ENCODE data around the gene RGS19.

The RGS19 gene

DNA sequence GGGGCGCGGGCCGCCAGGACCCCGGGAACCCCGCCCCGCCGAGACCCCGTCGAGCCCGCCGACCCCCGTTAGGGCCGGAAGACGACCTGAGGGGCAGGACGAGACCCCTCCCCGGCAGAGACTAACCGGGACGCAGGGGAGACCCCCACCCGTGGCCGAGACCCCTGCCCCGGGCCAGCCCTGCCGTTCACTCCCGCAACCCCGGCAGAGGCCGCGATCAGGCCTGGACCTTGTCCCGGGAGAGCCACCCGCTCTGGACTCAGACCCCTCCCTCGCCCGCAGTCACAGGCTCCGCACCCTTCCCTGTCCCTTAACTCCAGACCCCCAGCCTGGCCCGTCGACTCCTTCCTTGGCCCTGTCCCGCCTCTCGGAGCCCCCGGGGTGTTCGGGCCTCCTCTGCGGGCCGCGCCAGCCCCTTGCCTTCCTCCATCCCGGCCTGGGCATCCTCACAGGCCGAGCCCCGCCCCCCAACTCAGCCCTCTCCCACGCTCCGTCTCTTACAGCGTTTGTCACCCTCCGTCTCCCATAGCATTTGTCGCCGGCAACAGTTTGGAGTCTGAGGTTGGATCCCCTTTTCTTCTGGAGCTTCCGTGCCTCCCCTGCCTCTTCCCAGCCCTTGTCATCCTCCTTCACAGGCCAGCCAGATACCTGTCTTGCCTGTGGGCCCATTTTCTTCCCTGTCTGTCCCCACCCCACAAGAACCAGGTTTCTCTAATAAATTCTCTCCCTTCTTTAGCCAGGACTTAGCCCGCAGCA is 15.8 kb downstream of the RGS19 start:
- no peak for DNase-seq (ENCODE audit: low spot score)

DNA sequence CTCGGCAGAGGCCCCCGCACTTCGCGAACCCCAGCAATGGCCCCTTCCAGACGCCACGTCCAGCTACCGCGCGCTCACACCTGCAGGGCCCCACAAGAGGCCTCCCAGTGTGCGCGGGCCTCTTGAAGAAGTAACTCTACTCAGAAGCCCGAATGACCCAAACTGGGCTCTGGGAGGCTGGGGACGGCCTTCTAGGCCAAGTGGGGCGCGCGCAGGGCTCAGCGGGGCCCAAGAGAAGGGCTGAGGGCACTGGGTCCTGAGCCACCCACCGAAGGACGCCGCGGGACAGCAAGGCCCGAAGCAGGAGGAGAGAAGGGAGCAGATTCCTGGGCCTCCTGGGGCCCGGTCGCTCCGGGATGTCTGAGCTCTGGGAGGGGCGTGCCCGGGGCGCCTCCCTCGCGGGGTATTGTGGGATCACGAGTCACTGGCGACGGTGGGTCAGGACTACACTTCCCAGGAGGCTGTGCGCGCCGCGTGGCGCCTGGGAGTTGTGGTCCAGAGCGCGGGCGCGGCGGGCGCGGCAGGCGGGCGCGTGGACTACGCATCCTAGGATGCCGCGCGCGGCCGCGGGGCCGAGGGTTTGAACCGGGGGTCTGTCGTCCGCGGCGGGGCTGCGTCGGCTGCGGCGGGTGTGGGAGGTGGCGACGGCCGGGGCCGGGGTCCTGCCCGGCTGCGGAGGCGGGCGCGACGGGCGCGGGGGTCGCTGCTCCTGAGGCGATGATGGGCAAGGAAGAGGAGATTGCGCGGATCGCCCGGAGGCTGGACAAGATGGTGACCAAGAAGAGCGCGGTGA is 16.5 kb downstream of the RGS19 start, which contains the start of gene TCEA2:
Gene TCEA2 (plus strand): TSS at position 603 of the 793 bp plus-strand sequence. CDS start 115 bp downstream, at position 718.
- peak; percentile 95 for DNase-seq (ENCODE audit: low spot score)

DNA sequence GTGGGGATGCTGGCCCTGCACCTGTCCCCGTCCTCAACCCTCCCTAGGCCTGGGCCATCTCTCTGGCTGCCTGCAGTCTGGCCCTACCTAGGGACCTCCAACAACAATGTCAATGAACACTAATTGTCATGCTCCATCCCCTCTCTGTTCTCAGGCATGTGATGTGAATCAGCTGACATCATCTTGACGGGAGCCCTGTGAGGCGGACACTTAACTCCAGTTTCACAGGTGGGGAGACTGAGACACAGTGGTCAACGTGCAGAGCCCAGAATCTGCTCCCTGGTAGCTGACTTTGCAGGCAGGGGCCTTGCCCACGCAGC is 17.1 kb downstream of the RGS19 start:
- peak; percentile 29 for DNase-seq (ENCODE audit: low spot score)

DNA sequence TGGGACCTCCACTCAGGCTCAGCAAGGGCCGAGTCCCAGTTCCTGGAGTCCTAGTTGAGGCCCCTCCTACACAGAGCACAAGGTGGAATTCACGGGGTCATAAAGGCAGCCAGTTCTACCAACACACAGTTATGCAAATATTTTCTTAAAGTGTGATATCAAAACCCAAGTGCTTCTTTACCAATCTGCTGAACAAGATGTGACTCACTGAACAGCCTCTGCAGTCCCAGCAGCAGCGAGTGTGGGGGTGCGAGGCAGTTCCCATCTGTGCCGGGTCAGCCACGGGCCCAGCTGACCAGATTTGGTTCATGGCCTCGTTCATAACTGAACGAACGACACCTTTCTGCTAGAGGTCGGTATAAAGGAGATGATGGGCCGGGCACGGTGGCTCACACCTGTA is 20.8 kb downstream of the RGS19 start:
- DNase-seq (ENCODE audit: low spot score): no peak

DNA sequence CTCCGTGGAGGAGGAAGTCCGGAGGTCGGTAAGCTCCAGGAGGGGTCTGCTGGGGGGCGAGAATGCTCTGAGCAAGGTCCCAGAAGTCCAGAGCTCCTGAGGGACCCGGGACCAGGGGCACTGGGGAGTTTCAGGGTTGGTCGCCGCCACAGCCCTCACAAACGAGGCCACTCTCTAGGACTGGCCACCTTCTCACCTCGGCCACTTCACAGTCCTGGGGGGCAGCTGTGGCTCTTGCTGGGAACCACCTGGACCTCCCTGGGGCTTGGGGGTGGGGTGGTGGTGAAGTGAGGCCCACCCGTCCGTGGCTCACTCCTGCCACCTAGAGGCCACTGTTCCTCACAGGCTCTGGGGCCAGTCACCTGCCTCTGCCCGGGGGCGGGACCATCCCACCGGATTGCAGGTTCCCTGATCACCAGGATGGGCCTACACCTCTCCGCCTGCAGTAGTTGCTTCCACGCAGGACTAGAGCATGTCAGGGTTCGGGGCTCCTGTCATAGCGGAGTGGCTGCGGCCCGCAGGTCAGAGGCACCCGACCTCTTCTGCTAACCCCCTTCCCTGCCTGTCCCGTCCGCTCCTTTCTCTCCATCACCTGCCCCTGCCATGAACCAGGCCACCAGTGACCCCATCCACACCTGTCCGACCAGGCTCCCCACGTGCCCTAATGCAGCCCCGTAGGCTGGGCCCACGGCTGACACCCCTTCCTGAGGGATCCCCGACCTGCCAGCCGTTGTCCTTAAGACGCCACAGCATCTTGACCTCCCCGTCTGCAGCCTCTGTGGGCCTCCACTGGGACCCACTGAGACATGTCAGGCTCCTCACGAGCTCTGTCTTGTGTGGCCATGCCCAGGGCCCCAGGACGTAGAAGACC is 21.5 kb downstream of the RGS19 start:
- DNase-seq (ENCODE audit: low spot score): no peak

DNA sequence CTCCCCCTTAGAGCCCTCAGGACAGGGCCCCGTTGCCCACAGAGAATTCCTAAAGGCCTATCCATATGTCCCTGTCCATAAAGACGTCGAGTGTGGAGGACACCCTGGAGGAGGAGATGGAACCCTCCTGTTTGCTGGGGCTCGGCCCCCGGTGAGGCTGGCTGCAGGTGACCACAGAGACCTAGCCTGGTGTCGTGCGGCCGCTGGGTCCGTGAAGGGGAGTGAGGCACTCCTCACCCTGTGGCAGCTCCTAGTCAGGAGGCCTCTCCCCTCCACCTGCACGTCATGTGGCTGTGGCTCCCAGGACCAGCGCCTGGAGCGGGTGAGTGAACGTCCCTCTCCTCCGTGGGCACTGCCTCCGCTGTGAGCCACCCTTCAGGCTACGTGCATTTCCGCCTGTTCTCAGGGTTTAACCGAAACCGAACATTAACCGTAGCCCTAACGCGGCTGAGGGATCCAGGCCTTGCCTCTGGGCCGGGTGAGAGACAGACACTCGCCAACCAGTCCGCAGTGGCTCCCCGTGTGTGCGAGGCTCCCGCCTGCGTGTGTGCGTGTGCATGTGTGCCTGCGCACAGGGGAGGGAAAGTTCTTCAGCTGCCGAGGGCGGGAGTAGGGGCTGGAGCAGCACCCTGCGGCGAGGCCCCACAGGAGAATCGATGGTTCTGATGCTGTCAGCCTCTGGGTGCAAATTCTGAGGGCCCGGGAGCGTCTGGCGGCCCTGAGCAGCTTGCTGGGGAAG is 22.3 kb downstream of the RGS19 start:
- no peak for DNase-seq (ENCODE audit: low spot score)

DNA sequence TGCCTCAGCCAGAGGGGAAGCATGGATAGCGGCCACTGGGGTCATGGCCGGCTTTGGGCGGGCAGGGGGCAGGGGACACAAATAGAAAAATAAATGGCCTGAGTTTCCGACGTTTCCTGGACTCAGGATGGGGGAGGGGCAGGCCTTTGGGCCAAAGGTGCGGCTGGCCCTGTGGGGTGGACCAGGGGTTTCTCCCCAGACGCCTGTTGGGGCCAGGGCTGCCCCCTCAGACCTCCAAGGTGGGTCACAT is 22.8 kb downstream of the RGS19 start:
- DNase-seq (ENCODE audit: low spot score): no peak

DNA sequence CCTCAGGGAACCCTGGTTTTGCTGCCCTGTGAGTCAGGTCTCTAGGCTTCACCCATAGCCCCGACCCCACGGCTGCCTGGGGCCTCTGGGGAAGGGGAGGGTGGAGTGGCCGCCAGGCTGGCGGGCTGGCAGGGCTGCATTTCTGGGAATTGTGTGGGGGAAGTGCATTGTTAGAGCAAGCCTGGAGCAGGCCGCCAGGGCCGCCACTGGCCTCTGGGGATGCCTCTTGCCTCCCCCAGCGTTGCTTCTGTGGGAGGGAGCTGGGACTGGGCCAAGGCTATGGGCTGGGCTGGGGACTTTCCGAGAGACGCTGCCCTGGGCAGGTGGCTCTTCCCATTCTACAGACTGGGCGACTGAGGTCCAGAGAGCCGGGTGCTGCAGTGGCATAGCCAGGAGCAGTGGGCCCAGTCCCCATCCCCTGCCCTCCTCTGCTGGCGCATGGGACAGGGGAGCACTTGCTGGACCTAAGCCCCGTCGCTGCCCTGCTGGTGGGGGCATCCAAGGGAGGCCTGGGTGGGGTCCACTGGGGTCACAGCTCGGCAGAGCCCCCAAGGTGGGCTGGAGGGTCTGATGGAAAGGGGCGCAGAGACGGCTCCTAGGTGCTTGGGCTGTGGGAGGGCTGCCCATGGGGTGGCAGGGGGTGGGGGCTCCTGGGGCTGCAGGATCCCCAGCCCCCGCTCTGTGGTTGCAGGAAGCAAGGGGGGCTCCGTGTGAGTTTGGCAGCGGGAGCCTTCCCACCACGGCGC is 23.3 kb downstream of the RGS19 start:
- DNase-seq (ENCODE audit: low spot score): no peak

DNA sequence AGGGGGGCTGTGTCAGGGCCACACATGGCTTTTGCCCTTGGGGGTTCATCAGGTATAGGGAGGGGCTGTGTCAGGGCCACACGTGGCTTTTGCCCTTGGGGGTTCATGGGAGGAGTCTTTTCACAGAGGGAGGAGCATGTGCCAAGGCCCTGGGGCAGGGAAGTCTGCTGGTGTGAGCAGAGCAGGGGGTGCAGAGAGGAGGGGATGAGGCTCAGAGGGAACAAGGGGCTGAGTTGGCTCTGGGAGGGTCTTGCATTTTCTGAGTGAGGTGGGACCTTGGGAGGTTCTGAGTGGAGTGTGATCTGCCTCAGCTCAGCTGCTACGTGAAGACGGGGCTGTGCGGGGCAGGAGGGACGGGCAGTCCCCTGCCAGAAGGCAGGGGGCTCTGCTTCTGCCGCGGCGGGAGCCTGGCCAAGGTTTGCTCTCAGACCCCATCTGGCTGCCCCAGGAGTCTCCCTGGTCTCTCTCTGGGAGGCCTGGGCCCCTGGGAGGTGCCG is 23.9 kb downstream of the RGS19 start:
- no peak for DNase-seq (ENCODE audit: low spot score)

DNA sequence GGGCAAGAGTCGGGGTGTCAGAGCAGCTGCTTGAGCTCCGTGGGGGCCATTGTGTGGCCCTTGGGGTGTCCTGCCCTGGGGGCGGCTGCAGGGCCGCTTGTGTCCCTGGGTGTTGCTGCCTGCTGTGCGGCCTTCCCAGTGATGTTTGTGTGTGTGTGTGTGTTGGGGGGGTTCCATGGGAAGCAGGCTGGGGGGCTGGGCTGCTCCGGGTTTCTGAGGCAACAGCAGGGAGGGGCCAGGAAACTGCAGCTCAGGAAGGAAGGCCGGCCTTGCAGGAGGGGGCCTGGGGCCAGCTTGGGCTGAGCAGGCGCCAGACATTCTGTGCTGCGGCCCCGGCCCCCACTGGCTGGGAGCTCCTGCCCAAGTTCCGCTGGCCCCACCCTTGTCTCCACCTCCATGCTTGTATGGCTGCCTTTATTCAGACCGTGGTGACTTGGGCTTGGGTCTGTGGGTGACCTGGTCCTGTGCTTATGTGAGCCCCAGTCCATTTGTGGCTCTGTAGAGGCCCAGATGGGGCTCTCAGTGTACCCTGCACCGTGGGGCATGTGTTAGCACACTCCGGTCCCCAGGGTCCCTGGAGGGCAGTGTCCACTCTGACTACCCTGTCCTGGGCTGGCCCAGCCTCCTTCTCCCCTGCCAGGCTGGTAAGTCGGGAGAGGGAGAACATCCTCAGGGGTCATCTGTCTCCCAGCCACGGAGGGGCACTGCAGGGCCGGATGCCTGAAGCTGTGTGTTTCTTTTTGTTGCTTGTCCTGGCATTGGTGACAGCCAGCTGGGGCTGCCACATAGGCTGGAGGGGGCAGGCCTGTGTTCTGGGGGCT is 25.3 kb downstream of the RGS19 start:
- DNase-seq (ENCODE audit: low spot score): no peak

DNA sequence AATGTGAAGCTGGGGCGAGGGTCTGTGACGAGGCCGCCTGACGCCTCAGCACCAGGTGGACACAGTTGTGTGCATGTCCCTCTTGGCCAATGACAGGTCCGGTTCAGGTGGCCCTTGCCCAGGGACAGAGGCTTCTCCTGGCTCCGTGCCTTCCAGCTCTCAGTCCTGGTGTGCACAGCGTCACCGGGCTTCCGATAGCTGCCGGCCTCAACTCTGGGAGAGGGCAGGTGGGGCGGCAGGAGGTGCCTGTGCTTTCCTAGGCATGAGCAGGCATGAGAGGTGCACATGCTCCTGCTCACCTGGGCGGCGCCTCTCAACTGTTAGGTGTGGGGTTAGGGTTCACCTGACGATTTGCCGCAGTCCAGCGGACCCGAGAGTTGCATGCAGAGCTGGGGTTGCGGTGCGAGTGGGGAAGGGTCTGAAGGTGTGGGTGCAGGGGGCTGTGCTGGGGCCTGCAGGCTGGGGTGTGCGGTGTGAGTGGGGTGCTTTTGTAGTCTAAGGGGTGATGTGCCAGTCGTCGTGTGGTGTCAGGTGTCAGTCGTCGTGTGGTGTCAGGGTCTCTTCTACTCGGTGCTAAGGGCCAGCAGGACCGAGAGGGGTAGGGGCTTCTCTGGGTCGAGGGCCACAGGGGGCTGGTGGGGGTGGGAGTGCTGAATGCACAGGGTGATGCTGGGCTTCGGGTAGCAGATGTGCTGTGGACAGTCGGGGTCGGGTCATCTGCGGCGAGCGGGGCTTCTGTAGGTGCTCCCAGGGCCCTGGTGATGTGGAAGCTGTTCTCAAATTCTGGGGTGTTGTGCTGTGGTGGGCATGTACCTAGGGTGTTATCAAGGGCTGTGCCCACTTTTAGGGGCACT is 26.1 kb downstream of the RGS19 start:
- no peak for DNase-seq (ENCODE audit: low spot score)

DNA sequence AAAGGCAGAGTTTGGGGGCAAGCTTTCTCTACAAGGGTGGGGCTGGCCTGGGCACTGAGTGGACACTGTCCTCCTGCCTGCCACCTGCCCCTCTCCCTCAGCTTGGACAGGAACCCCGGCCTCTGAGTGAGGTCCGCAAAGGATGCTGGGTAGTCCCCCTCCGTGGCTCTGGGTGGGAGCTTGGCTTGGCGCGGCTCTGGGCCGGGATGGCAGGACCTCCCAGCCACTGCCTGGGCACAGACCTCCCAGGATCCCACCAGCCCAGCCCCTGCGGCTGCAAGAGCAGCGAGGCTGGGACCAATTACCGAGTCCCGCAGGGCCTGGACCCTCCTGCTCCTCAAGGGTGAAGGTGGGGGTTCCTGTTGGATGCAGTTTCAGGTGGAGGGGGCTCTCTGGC is 27.0 kb downstream of the RGS19 start:
- no peak for DNase-seq (ENCODE audit: low spot score)

DNA sequence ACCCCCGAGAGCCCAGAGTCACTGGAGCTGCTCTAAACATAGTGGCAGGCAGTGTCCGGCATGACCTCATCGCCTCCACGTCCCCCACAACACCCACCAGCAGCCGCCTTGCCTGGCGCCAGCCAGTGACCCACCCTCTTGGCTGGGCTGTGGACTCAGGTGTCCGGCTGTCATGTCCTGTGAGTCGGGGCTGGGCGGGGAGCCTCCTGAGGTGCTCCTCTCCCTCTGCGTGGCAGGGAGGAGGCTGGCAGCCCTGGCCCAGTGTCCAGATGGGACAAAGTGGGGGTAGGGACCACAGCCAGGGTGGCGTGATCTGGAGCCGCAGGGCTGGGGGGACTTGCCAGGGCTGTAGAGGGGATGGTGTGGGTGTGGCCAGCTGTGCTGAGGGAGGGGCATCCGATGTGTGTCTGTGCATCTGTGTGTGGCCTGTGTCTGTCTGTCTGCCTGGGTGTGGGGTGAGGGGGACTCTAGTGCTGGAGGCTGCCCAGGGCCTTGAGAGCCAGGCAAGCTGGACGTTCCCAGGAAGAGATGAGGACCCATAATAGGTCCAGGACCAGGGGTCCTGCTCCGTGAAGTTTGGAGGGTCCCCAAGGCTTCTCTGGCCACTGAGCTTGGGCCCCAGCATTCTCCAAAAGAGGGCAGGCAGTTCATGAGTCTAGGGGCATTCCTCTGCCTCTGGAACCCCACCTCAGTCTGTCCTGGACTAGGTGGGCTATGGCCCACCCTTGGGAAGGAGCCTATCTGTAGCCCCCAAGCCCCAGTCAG is 27.6 kb downstream of the RGS19 start:
- DNase-seq (ENCODE audit: low spot score): no peak

DNA sequence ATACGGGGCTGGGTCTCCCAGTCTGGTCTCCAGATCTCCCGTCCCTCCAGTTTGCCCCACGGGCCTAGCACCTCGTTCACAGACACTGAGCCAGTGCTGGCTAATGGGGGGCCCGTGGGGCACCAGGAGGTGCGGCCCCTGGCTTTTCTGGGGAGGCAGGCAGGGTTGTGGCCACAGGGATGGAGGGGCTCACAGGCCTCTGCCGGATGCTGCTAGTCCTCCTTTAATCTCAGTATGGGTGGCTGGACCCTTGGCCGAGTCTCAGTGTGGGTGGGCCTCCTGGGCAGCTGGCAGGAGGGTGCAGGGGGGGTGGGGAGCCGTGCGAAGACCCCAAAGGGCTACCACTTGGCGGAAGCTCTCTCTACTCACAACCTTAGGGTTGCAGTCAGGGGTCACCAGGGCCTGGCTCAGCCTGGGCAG is 28.3 kb downstream of the RGS19 start:
- DNase-seq (ENCODE audit: low spot score): no peak

DNA sequence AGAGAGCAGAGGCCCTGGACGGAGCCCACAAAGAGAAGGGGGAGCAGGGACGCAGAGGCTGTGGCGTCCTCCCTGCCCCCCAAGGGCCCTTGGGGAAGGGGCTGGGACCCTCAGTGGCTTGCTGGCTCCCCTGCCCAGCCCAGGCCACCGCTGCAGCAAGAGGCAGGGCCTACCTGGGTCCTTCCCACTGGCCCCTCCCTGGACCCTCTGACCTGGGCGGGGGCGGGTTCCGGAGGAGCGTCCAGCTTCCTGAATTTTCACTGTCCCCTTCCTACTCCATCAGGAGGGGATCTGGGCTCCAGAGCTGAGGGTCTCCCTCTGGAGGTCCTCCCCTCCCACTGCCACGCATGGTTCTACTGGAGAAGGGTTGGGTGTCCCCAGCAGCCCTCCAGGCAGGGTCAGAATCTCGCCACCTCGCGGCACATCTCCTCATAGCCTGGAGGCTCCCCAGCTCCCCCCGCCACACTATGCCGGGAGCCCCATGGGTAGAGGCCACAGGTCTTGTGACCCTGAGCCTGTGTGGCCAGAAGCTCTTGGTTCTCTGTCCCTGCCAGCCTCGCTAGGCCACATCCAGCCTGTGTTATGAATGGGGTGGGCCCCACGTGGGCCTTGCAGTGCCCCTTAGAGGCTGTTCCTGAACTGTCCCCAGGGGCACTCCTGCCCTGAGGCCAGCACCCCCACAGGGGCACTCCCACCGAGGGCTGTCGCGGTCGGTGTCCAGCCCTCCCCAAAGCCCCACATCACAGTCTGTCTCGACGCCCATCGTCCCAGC is 28.9 kb downstream of the RGS19 start:
- DNase-seq (ENCODE audit: low spot score): no peak

DNA sequence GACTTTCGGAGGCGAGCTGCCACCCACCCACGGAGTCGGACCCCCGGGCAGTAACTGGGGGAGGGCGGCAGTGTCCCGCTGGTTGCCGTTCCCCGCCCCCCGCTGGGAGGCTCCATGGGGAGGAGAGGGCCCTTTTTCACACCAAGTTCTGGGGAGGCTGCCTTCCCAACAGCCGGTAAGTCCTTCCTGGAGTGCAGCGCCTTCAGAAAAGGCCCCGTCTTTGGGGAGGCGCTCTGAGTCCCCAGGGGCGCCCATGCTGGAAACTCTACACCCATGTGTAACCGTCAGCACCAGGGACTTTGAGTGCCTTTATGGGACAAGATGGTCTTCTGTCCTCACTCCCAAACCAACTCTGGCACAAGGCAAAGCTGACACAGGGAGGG is 29.4 kb downstream of the RGS19 start:
- no peak for DNase-seq (ENCODE audit: low spot score)

DNA sequence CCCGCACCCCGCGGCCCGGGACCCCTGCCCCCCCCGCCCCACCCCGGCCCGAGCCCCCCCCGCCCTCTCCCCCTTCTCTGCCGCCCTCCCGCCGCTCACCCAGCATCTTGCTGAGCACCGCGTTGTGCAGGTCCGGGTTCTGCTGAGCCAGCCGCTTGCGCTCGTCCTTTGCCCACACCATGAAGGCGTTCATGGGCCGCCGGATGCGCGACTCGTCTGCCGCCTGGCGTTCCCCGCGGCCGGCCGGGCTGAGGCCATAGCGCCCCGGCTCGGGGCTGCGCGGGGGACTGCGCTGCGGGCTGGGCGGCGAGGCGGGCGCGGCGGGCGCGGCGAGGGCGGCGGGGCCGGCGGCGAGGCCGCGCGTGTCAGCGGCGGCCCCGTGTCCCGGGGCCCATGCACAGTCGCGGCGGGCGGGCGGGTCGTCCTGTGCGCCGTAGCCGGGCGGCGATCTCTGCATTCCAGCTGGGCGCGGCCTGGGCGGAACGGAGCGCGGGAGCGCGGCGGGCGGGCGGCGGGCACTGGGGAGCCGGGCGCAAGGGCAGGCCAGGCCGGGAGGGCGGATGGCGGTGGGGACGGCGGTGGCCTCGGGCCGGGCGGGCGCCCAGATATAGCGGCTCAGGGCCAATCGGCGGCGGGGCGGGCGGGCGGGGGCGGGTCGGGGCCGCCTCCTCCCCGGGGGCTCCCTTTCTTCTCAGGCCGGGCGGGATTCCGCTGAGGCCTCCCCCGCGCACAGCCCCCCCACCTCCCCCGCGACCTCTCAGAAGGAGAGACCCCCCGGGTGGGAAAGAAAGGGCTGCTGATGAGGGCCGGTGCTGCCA is 30.0 kb downstream of the RGS19 start, which contains the start of gene SOX18:
Gene SOX18 (minus strand): TSS at position 580 of the 818 bp plus-strand sequence. CDS start 123 bp downstream, at position 457.
- no peak for DNase-seq (ENCODE audit: low spot score)

Measured in globus pallidus (tissue), 1 donor.